D341Med (cell line): Measurements from ENCODE around the gene ZNF277.
"Not testable (repeated sequence)": the region's sequence is repeated elsewhere in the genome, so short reads cannot be mapped to it uniquely, and the experiment has no call there.

Experiments used
- DNase-seq: peaks from one replicate; pipeline ENCODE4 v3.0.0; 2012; ENCODE audit warnings: low spot score

The ZNF277 gene

DNA sequence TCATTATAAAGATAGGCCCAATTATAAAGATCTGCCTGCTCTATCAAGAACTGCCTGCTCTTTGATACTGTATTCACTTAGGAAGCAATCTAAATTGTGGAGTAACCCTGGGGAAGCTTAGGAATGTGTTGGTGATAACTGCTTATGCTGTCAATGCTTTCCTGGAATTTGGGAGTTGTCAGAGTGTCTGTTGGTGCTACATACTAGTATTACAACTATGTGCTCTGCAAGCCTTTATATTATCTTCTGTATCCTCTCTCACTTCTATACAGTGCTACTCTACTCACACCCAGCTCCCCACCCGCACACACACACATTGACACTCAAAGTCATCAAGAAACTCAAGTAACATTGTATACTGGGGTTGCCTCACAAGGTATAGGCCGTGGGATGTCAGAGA is 6.1 kb downstream of the ZNF277 start:
- no peak for DNase-seq

DNA sequence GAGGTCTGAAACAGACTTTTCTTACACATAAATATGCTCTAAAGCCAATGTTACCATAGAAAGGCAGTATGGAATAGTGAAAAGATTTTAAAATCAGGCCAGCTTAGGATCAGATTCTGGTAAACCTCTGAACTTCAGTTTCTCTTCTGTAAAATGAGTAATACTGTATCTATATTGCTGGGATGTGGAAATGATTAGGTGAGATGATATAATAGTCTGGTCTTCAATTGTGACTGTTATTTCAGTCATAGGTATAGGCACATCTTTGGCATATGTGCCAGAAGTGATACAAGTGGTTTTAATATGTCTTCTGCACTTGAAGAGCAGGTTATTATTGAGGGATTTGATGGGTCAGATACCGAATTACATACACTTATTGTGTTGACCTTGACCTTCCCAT is 7.2 kb downstream of the ZNF277 start:
- DNase-seq: no peak

DNA sequence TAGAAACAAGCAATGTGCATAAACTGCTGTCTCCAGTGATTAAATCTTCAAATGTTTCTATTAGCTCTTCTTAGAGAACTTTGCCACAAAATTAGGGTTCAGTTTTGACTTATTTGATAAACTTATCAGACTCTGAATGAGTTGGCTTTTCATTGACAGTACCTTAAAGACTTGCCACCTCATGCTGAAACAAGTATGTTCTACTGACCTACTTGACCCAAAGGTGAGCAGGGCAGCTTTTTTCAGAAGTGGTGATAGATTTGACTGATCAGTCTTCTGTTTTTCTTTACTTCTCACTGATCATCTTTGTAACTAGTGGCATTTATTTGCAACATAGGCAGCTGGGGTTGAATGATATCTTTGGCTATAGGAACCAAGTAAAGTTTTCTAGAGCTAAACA is 7.8 kb downstream of the ZNF277 start:
- DNase-seq: no peak

DNA sequence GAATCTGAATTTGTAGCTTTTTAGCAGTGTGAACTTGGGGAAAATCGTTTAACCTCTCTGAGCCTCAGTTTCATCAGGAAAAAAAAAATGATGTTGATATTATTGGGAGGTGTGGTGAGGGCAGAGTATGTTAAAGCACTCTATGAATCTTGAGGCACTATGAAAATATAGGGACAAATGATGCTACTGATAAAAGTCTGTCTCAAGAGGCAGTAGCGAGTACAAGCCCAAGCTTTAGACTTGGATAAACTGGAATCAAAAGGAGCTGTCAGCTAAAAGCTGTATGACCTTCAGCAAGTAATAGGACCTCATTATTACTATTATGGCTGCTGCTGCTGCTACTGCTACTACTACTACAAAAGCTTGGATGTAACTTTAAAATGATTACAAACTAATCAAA is 8.4 kb downstream of the ZNF277 start:
- DNase-seq: no peak

DNA sequence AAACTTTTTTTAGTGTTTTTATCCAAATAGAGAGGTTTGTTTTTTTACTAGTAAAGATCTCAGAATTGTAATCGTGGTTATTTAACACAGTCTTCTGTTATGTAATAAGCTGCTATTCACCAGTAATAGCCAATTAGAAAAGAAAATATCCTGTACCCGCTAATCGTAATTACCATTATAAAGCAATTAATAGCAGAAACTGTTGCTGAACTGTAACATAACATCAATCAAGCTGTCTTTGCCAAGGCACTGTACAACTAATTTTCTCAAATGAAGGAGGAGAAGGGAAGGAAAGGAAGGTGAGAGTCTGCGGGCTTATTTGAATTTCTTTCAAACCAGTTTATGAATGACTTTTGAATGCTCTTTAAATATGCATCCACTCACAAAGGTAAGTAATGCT is 9.3 kb downstream of the ZNF277 start:
- DNase-seq: no peak

DNA sequence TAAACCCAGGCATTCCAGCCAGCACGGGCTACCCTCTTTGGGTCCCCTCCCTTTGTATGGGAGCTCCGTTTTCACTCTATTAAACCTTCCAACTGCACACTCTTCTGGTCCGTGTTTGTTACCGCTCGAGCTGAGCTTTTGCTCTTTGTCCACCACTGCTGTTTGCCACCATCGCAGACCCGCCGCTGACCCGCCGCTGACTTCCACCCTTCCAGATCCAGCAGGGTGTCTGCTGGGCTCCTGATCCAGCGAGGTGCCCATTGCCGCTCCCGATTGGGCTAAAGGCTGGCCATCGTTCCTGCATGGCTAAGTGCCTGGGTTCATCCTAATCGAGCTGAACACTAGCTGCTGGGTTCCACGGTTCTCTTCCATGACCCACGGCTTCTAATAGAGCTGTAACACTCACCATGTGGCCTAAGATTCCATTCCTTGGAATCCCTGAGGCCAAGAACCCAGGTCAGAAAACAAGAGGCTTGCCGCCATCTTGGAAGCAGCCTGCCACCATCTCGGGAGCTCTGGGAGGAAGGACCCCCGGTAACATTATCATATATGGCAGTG is 14.5 kb downstream of the ZNF277 start:
- DNase-seq: no peak

DNA sequence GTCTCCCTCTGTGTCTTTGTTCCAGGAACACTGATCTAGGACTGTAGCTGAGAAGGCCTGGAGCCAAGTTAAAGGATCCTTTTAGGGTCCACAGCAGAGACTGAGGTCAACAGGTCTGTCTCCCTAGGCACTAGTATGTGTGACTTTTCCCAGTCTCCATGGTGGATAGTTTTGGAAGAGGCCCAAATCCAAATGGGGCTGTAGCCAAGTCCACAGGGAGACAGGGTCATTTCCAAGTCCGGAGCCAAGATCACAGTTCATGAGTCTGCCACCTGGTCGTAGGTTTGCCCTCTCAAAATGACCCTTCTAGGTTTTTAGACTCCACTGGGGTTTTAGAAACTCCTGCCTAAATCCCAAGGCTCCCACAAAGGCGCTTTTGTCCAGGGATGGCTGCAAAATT is 16.8 kb downstream of the ZNF277 start:
- no peak for DNase-seq

DNA sequence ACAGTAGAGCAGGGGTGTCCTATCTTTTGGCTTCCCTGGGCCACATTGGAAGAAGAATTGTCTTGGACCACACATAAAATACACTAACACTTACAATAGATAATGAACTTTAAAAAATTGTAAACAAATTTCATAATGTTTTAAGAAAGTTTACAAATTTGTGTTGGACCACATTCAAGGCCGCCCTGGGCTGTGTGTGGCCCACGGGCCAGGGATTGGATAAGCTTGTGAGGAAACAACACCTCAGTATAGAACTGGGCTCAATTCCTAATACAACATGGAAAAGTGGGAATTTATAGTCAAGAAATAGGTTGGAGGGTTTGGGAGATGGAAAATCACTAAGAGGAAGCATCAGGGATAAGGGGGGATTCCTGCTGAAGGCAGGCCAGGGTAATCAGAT is 17.7 kb downstream of the ZNF277 start:
- DNase-seq: no peak

DNA sequence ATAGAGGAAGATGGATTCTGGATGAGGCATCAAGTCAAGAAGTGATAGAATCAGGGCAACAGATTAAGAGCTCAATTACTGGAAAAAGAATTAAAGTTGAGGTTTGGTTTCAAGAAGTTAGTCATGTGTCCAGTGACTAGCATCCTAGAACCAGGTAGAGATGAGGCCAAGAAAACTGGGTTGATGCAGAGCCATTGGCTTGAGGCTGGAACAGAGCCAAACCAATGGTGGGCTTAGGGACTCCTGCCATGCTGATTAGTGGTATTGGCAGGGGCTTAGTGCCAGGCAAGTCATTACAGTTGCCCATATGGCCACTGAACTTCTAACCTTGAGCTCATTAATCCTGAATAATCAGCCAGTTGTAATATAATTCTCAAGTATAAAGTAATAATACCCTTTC is 18.5 kb downstream of the ZNF277 start:
- peak; percentile 64 for DNase-seq

DNA sequence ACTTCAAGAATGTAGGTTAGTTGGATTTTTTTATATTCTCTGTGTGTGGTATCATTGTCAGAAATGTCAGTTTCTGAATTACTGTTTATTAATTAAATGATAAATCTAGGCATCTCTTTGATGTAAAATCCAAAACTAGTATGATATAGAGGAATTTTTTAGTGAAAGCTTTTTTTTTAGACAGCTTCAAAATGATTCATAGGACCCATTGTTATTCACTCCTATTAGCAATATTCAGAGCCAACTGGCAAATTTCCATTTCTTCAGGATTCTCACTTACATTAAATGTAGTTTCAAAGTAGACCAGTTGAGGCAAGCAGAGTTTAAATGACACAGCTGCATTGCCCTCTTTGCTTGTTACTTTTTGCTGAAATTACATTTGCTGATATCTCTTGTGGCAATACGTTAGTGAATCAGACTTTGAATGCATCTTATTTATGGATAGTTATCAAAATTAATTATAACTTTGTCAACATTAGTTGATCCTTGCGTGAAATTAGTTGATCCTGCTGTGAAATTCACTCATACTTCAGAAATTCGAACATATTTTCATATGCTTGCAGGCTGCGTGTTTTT is 20.3 kb downstream of the ZNF277 start:
- DNase-seq: no peak

DNA sequence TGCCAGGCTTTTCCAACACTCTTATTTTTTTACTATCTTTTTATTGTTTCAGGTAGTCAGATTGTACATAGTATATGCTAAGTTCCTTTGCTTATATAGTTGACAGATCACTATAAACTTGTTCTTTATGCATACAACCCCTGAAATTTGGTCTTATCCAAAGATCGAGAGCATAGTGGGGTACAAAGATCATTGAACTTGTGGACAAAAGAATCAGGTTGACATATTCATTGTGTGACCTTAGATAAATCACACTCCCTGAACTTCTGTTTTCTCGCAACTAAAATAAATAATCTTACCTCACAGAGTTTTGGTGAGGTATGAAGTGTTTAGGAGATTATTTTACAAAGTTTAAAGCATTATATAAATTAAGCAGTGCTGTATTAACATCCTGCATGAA is 22.1 kb downstream of the ZNF277 start:
- no peak for DNase-seq

DNA sequence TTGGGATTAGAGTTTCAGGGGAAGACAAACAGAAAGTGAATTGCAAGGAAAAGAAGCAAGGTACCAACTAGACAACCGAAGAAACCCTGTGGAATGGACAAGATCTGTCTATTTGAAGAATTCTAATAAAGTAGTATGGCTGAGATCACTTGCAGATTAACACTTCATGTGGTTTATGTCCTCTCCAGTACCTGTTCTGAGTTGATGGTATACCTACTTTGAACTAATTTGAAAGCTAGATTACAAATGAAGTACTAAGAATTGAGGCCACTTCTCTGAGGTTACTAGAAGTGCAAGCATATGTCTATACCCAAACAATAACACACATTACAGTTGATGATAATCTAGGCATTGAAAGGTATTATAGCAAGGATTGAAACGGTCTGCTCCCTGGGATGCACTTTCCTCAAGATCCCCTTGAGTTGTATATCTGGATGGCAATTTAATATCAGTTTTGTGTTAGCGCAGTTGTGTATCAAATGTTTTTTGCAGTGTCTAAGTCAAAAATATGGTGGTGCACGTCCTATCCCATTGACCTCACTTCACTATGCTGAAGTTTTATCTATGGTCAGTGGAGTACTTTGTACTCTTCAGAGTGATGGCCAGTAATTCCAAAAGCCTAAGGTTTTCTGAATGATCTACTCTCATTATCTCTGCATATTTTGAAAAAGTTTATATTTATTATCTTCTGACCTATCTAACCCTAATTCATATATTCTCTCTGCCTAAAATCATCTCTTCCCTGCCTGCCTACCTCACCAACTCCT is 25.9 kb downstream of the ZNF277 start:
- no peak for DNase-seq

DNA sequence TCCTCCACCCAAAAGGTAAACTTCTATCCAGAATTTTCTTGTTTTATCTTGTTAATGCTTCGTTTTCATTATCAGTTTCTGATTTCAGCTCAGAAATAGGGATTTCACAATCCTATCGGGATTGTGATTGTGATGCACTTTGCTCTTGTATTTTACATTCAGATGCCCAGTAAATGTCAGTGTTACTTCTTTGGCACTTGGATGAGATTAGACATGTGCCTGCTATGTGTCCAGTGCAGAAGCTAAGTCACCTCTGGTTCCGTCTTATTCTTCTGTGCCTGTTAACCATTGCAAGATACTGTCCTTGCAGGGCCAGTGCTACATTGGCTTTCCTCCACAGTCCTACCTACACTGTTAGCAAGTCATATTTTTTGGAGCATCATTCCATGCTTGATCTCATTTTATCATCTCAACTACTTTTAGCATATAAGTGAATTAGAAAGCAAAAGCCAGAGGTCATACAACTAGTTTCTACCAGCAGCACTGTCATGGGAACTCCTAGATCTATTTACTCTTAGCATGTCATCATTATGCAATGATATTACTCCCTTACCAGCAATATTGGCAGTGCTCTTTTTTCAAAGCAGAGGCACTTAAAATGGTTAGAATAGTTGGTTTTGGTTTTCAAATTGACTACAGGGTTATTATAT is 26.7 kb downstream of the ZNF277 start:
- no peak for DNase-seq

DNA sequence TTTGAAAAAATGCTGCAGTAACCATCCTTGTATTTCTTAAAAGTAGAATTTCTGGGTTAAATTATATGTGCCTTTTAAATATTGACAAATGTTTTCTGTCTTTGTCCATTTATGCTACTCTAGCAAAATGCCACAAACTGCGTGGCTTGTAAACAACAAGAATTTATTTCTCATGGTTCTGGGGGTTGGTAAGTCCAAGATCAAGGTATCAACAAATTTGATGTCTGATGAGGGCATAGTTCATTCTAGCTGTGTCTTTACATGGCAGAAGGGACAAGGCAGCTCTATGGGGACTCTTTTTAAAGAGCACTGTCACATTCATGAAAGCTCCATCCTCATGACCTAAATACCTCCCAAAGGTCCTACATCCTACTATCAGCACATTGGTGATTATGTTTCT is 27.7 kb downstream of the ZNF277 start:
- no peak for DNase-seq

DNA sequence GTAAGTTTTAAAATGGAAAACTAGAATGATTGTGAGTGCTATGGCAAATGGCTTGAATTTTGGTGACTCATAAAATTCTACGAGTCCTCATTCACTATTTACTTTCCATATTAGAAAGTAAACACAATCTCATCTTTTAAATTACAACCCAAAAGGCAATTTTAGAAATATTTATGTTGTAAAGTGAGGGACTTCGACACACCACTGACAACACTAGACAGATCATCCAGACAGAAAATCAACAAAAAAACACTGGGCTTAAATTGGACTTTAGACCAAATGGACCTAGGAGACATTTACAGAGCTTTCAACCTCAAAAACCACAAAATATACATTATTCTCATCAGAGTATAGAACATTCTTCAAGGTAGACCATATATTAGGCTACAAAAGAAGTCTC is 30.1 kb downstream of the ZNF277 start:
- no peak for DNase-seq

DNA sequence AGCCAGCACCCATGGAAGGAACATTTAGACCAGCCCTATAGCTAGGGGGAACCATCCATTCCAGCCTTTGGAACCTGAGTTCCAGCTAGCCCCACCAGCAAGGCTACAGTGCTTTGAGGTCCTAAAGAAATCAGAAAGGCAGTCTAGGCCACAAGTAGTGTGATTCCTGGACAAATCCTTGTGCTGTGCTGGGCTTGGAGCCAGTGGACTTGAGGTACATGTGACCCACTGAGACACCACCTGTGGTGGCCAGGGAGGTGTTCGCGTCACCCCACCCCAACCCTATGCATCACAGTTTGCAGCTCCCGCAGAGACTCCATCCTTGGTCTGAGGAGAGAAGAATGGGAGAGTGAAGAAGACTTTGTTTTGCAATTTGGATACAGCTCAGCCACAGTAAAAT is 31.8 kb downstream of the ZNF277 start:
- no peak for DNase-seq

DNA sequence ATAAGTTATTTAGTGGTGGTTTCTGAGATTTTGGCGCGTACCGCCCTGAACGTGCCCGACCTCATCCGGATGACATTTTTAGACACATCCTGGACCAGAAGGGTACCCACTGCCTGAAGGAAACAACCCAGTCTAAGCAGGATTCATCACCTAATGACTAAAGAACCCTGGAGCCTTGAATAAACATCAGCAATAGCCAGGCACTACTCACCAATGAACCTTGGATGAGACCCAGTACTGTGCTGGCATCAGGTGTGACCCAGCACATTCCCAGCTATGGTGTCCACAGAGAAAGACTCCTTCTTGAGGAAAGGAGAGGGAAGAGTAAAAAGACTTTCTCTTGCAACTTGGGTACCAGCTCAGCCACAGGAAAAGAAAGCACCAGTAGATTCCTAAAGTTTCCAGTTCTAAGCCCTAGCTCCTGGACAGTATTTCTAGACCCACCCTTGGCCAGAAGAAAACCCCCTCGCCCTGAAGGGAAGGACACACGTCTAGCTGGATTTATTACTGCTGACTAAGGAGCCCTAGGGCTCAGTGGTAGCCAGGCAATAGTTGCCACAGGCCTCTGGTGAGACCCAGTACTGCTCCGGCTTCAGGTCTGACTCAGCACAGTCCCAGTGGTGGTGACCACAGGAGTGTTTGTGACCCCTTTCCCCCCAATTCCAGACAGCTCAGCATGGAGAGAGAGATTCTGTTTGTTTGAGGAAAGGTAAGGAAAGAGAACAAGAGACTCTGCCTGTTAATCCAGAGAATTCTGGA is 32.5 kb downstream of the ZNF277 start:
- no peak for DNase-seq

DNA sequence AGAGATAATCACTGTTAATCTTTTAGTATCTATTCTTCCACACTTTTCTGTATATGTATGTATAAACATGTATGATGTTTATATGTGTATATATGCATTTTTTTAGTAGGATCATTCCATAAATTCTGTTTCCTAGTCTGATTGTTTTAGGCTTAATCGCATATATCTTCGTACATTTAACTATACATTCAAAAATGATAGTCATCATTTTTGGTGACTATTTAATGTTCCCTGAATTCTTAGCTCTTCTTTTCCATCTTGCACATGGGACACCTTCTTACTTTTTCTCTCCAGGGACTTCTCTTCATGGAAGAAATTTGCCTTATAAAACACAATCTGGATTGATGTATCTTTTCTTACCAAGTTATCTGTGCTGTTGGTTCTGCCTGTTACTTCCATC is 42.1 kb downstream of the ZNF277 start:
- DNase-seq: no peak

DNA sequence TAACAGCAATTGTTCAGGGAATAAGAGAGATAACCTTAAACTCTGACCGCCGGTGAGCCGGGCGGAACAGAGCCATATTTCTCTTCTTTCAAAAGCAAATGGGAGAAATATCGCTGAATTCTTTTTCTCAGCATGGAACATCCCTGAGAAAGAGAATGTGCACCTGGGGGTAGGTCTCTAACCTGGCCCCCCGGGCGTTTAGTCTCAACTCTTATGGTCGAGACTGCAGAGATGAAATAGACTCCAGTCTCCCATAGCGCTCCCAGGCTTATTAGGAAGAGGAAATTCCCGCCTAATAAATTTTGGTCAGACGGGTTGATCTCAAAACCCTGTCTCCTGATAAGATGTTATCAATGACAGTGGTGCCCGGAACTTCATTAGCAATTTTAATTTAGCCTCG is 43.5 kb downstream of the ZNF277 start:
- DNase-seq: not testable (repeated sequence)

DNA sequence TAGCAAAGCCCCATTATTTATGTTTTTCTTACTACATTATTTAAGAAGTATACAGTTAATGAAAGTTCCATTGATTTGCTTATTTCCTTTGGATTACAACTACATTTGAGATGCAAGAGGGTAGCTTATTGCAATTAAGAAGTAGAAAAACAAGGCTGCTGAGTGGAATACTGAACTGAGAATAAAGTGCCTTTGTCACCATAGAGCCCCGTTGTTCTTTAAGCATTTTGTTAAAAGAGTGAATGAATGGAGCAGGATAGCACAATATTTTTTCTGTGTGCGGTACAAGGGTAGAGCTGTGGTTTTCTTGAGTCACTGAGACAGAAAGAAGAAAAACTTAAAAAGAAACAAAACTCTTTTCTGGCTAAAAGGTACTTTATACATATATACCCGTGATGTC is 45.6 kb downstream of the ZNF277 start:
- no peak for DNase-seq

DNA sequence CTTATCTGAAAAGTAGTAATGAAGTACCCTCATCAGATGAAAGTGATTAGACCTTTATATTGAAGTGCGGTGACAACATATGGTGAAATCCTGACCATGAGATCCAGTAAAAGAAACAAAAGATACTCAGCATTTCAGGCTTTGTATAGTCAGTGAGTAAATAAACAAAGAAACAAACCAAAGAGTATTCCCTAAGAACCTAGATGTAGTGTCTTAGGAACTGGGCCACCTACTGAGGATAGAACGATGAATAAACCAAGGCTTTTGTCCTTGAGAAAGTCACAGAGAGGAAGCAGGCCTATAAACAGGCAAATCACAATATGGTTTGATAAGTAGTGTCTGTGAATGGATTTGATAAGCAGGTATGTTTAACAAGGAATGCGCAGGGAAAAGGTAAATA is 46.2 kb downstream of the ZNF277 start:
- DNase-seq: no peak

DNA sequence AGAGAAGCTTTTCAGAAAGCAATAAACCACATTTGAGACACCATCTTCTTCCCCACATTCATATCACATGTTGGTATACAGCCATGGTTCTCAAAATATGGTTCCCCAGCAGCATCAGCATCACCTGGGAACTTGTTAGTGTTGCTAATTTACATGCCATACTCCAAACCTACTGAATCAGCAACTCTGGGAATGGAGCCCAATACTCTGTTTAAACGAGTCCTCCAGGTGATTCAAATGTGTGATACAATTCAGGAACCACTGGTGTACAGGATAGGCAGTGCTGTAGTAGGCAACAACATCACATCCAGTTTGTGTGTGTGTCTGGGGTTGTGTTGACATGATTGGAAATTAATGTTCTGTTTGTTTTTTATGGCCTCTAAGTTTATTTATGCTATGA is 47.7 kb downstream of the ZNF277 start:
- DNase-seq: no peak
